CD14-positive monocyte (primary cell): ENCODE measurements around the gene CRISP2. TPM values are rescaled to one million over a fixed set of nuclear protein-coding genes. Genes with fewer than 3 reads are reported as not detected.

Source experiments
- DNase-seq, 3 donors: peaks; one replicate each; pipeline ENCODE4 v3.0.0-alpha.2; 2011 to 2022
- H2AFZ ChIP-seq: 2 replicates; pipeline ENCODE4 v1.6.0; 2012; ENCODE audit warnings: mild to moderate bottlenecking, low read depth, low read length, inconsistent platforms; ENCODE audit not compliant: insufficient read depth, poor library complexity, severe bottlenecking
- H3K27ac ChIP-seq, 2 donors: 1 replicate in 1 of 2; 2 replicates in 1 of 2; pipeline ENCODE4 v1.5.1; 2012 to 2013; ENCODE audit warnings: low read length in 2 of 2, control low read depth in 1 of 2, inconsistent platforms in 1 of 2, low read depth in 1 of 2, mild to moderate bottlenecking in 1 of 2
- H3K27me3 ChIP-seq, 2 donors: one replicate each; pipeline versions ENCODE4 v1.6.0 to v1.6.1; 2011 to 2013; ENCODE audit warnings: low read length in 2 of 2; ENCODE audit not compliant: control insufficient read depth in 2 of 2, insufficient read depth in 2 of 2
- H3K36me3 ChIP-seq, 2 donors: replicated peaks in 1 of 2; 1 replicate in 1 of 2; 2 replicates in 1 of 2; pipeline versions ENCODE4 v1.5.1 to v1.6.1; 2012 to 2013; ENCODE audit warnings: low read length in 2 of 2, control low read depth in 1 of 2, inconsistent platforms in 1 of 2, mild to moderate bottlenecking in 1 of 2; ENCODE audit not compliant: insufficient read depth in 2 of 2, control insufficient read depth in 1 of 2
- H3K4me1 ChIP-seq, 2 donors: 1 replicate in 1 of 2; 2 replicates in 1 of 2; pipeline versions ENCODE4 v1.5.1 to v1.6.1; 2012 to 2013; ENCODE audit warnings: low read length in 2 of 2, control low read depth in 1 of 2, inconsistent platforms in 1 of 2, mild to moderate bottlenecking in 1 of 2, moderate library complexity in 1 of 2; ENCODE audit not compliant: insufficient read depth in 2 of 2, control insufficient read depth in 1 of 2
- H3K4me2 ChIP-seq: replicated peaks from 2 replicates; pipeline ENCODE3; 2012; ENCODE audit warnings: low read length, moderate library complexity, mild to moderate bottlenecking; ENCODE audit not compliant: poor library complexity, severe bottlenecking; ENCODE audit errors: extremely low read depth
- H3K4me3 ChIP-seq, 3 experiments: fragments of 200-600 bp in 1 of 3; sonication (generic) in 1 of 3; replicated peaks in 1 of 3; 1 replicate in 2 of 3; 2 replicates in 1 of 3; pipeline ENCODE4 v1.5.1; 2011 to 2013; ENCODE audit warnings: low read length in 3 of 3, mild to moderate bottlenecking in 3 of 3, control low read depth in 2 of 3, low read depth in 2 of 3, inconsistent platforms in 1 of 3, moderate library complexity in 1 of 3
- H3K79me2 ChIP-seq: 2 replicates; pipeline ENCODE4 v1.6.0; 2012; ENCODE audit warnings: mild to moderate bottlenecking, control low read depth, inconsistent platforms, low read length, moderate library complexity; ENCODE audit not compliant: insufficient read depth
- H3K9ac ChIP-seq: 2 replicates; pipeline ENCODE4 v1.6.0; 2017; ENCODE audit warnings: low read length, mild to moderate bottlenecking; ENCODE audit not compliant: insufficient read depth, poor library complexity, severe bottlenecking
- H3K9me3 ChIP-seq, 2 donors: replicated peaks in 1 of 2; 1 replicate in 1 of 2; 2 replicates in 1 of 2; pipeline versions ENCODE4 v1.5.1 to v1.6.1; 2012 to 2013; ENCODE audit warnings: low read length in 2 of 2, control low read depth in 1 of 2; ENCODE audit not compliant: control insufficient read depth in 1 of 2, insufficient read depth in 1 of 2
- H4K20me1 ChIP-seq: 2 replicates; pipeline ENCODE4 v1.6.0; 2012; ENCODE audit warnings: mild to moderate bottlenecking, low read length, control low read depth, moderate library complexity; ENCODE audit not compliant: insufficient read depth
- H3K27ac Mint-ChIP-seq, 7 donors: one replicate each; pipeline ENCODE4 v1.8.0; 2020; ENCODE audit warnings: mild to moderate bottlenecking in 7 of 7, mixed read lengths in 7 of 7, moderate library complexity in 6 of 7, inconsistent platforms in 2 of 7
- H3K27me3 Mint-ChIP-seq, 3 donors: one replicate each; pipeline ENCODE4 v1.8.0; 2021 to 2022; ENCODE audit warnings: low read depth in 3 of 3, mild to moderate bottlenecking in 3 of 3, mixed read lengths in 3 of 3, moderate library complexity in 3 of 3, inconsistent platforms in 1 of 3
- H3K36me3 Mint-ChIP-seq, 2 donors: one replicate each; pipeline ENCODE4 v1.8.0; 2020; ENCODE audit warnings: mixed read lengths in 2 of 2, inconsistent platforms in 1 of 2, mild to moderate bottlenecking in 1 of 2
- H3K4me1 Mint-ChIP-seq: one replicate; pipeline ENCODE4 v1.8.0; 2020; ENCODE audit warnings: mild to moderate bottlenecking, mixed read lengths
- H3K4me3 Mint-ChIP-seq, 2 donors: one replicate each; pipeline ENCODE4 v1.8.0; 2020; ENCODE audit warnings: mild to moderate bottlenecking in 2 of 2, mixed read lengths in 2 of 2, moderate library complexity in 1 of 2
- H3K9me3 Mint-ChIP-seq, 7 donors: one replicate each; pipeline ENCODE4 v1.8.0; 2020 to 2022; ENCODE audit warnings: mixed read lengths in 7 of 7, mild to moderate bottlenecking in 6 of 7, moderate library complexity in 6 of 7, inconsistent platforms in 2 of 7
- WGBS: methylation state at CpG from one replicate; pipeline ENCODE4 v1.1.5; 2013; ENCODE audit warnings: missing lambda C conversion rate; ENCODE audit not compliant: insufficient coverage; 5-methylcytosine and 5-hydroxymethylcytosine counted together
- intact Hi-C, 2 donors: fragments of 100-400 bp; cut with micrococcal nuclease; formaldehyde crosslinking; loops; one replicate each; pipeline versions ENCODE4 v1.15.0 to v1.15.1; 2023
- polyA plus RNA-seq, 3 donors: library from polyadenylated mRNA; depleted of rRNA in 1 of 3; unstranded in 2 of 3; stranded (reverse) in 1 of 3; fragments of 300-500 nt in 2 of 3; fragments of >200 nt in 1 of 3; fragmentation: Illumina TruSeq in 2 of 3; gene quantifications; 1 replicate in 2 of 3; 2 replicates in 1 of 3; pipeline ENCODE4 v1.2.3, GENCODE V29; 2012 to 2021
- TF ChIP-seq, protein P1 (sequence below): fragments of 200-600 bp; IDR thresholded peaks from one replicate; pipeline ENCODE4 v1.8.0; 2022; ENCODE audit warnings: antibody characterized with exemption, mild to moderate bottlenecking

The CRISP2 gene
- polyA plus RNA-seq, 3 donors, result not detected

- Histone ChIP-seq H3K9me3 (no peaks in the 10 kb centered on the region), H3K9ac (no peak overlapping the region), H3K27me3 (no peaks in the 10 kb centered on the region), H3K4me3 (no peak overlapping the region), H3K79me2 (no peaks in the 10 kb centered on the region), H3K27ac (no peak overlapping the region), H3K4me2 (no peak overlapping the region), H3K4me1 (no peaks in the 10 kb centered on the region), H4K20me1 (no peaks in the 10 kb centered on the region), H3K36me3 (no peaks in the 10 kb centered on the region), H2AFZ (no peak overlapping the region)
- Mint-ChIP-seq H3K9me3 (peaks cover 0 to 3% (median 1%) of the 10 kb centered on the region in 7 donors), H3K36me3 (no peaks in the 10 kb centered on the region), H3K4me1 (no peaks in the 10 kb centered on the region), H3K27ac (no peak overlapping the region), H3K4me3 (no peak overlapping the region), H3K27me3 (no peaks in the 10 kb centered on the region)
- TF ChIP-seq, protein P1, sequence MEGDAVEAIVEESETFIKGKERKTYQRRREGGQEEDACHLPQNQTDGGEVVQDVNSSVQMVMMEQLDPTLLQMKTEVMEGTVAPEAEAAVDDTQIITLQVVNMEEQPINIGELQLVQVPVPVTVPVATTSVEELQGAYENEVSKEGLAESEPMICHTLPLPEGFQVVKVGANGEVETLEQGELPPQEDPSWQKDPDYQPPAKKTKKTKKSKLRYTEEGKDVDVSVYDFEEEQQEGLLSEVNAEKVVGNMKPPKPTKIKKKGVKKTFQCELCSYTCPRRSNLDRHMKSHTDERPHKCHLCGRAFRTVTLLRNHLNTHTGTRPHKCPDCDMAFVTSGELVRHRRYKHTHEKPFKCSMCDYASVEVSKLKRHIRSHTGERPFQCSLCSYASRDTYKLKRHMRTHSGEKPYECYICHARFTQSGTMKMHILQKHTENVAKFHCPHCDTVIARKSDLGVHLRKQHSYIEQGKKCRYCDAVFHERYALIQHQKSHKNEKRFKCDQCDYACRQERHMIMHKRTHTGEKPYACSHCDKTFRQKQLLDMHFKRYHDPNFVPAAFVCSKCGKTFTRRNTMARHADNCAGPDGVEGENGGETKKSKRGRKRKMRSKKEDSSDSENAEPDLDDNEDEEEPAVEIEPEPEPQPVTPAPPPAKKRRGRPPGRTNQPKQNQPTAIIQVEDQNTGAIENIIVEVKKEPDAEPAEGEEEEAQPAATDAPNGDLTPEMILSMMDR, result no peak
- DNase-seq, result no peak
- intact Hi-C loops, result no loop called here
- WGBS, result no CpG with 5 or more reads among the region's 3 CpGs
Measured at GRCh38 chr6:49645139-49645538, 68.2 kb downstream of the CRISP2 start.

Other genes with a start within 250 kb of the CRISP2 start
- gene GLYATL3, start 213.6 kb downstream of the CRISP2 start, polyA plus RNA-seq, result not detected
- not detected for gene C6orf141, start 162.9 kb downstream of the CRISP2 start, polyA plus RNA-seq
- gene RHAG, start 76.7 kb downstream of the CRISP2 start, polyA plus RNA-seq, result not detected
- not detected for gene CRISP3, start 30.8 kb upstream of the CRISP2 start, polyA plus RNA-seq
- not detected for gene PGK2, start 73.7 kb upstream of the CRISP2 start, polyA plus RNA-seq
- not detected for gene CRISP1, start 153.0 kb upstream of the CRISP2 start, polyA plus RNA-seq